Parathyroid adenoma (tissue), 2 donors: ENCODE measurements around the gene ADGRG1.

ENCODE experiments used
- H2AFZ ChIP-seq: fragments of 300-600 bp; sonication (generic); one replicate; pipeline ENCODE4 v1.7.0; 2017; ENCODE audit warnings: antibody characterized with exemption, mild to moderate bottlenecking
- H3K27ac ChIP-seq: fragments of 300-600 bp; sonication (generic); one replicate; pipeline ENCODE4 v1.7.0; 2017
- H3K27me3 ChIP-seq: fragments of 300-600 bp; sonication (generic); one replicate; pipeline ENCODE4 v1.7.0; 2017; ENCODE audit warnings: low read length; ENCODE audit not compliant: control insufficient read depth, insufficient read depth
- H3K36me3 ChIP-seq: fragments of 300-600 bp; sonication (generic); one replicate; pipeline ENCODE4 v1.7.0; 2017; ENCODE audit warnings: low read length; ENCODE audit not compliant: control insufficient read depth, insufficient read depth
- H3K4me1 ChIP-seq: fragments of 300-600 bp; sonication (generic); one replicate; pipeline ENCODE4 v1.7.0; 2017; ENCODE audit warnings: control low read depth
- H3K4me2 ChIP-seq: fragments of 300-600 bp; sonication (generic); one replicate; pipeline ENCODE4 v1.7.0; 2017; ENCODE audit warnings: low read length
- H3K4me3 ChIP-seq: fragments of 300-600 bp; sonication (generic); one replicate; pipeline ENCODE4 v1.7.0; 2017; ENCODE audit warnings: low read depth, low read length
- H3K79me2 ChIP-seq: fragments of 300-600 bp; sonication (generic); one replicate; pipeline ENCODE4 v1.7.0; 2017; ENCODE audit warnings: control low read depth
- H3K9ac ChIP-seq: fragments of 300-600 bp; sonication (generic); one replicate; pipeline ENCODE4 v1.7.0; 2017; ENCODE audit warnings: mild to moderate bottlenecking
- H3K9me3 ChIP-seq: fragments of 300-600 bp; sonication (generic); one replicate; pipeline ENCODE4 v1.7.0; 2017; ENCODE audit warnings: low read length; ENCODE audit not compliant: control insufficient read depth
- TF ChIP-seq, protein P1 (sequence below): fragments of 300-600 bp; sonication (generic); IDR thresholded peaks from one replicate; pipeline ENCODE4 v1.7.0; 2017; ENCODE audit warnings: antibody characterized with exemption, mild to moderate bottlenecking
- donor health status: primary hyperparathyroidism.

ADGRG1 gene

DNA sequence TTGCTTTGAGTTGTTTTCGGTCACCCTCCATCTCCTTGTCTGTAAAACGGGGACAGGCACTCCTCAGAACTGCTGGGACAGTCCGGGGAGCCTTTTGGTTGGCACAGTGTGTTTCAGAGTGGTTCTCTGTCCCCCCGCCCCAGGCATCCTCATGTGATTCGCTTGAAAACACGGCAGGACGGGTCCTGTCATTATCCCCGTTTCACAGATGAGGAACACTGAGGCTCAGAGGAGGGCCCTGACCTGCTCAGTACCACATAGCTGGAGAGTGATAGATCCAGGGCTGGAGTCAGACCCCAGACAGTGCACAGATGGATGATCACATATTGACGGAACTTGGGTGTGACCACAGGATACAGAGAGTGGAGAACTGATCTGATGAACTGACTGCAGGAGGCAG lies 13.5 kb upstream of the ADGRG1 start:
- H3K4me1 ChIP-seq, result peaks cover 12% of the 10 kb centered on the region
- H3K4me3 ChIP-seq, result no peak overlapping the region
- H3K27me3 ChIP-seq, result no peaks in the 10 kb centered on the region

DNA sequence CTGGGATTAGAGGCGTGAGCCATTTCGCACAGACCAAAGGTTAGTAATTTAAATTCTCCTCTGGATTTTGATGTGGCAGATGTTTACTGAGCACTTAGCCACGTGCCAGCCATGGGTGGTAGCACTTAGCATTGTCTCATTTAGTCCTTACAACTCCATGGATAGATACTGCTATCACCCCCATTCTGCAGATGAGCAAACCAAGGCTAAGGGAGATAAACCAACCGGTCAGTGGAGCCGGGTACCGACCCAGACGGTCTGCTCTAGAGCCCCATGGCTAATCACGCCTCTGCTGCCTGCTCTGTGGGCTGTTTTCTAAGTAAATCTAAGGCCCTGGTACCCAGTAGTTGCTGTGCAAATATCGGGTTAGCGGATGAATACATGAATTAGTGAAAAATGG lies 12.6 kb upstream of the ADGRG1 start:
- no peak overlapping the region for H3K4me3 ChIP-seq
- no peak overlapping the region for H3K4me2 ChIP-seq
- H3K9ac ChIP-seq, result no peak overlapping the region
- peaks cover 6% of the 10 kb centered on the region for H3K79me2 ChIP-seq
- peaks cover 14% of the 10 kb centered on the region for H3K4me1 ChIP-seq
- H3K9me3 ChIP-seq, result no peaks in the 10 kb centered on the region
- H3K27me3 ChIP-seq, result no peaks in the 10 kb centered on the region
- no peaks in the 10 kb centered on the region for H3K36me3 ChIP-seq
- no peak overlapping the region for H2AFZ ChIP-seq
- H3K27ac ChIP-seq, result no peak overlapping the region
- TF ChIP-seq, protein P1, sequence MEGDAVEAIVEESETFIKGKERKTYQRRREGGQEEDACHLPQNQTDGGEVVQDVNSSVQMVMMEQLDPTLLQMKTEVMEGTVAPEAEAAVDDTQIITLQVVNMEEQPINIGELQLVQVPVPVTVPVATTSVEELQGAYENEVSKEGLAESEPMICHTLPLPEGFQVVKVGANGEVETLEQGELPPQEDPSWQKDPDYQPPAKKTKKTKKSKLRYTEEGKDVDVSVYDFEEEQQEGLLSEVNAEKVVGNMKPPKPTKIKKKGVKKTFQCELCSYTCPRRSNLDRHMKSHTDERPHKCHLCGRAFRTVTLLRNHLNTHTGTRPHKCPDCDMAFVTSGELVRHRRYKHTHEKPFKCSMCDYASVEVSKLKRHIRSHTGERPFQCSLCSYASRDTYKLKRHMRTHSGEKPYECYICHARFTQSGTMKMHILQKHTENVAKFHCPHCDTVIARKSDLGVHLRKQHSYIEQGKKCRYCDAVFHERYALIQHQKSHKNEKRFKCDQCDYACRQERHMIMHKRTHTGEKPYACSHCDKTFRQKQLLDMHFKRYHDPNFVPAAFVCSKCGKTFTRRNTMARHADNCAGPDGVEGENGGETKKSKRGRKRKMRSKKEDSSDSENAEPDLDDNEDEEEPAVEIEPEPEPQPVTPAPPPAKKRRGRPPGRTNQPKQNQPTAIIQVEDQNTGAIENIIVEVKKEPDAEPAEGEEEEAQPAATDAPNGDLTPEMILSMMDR, result no peak

More for the DNA sequence above, 13.5 kb upstream of the ADGRG1 start:
- no peak overlapping the region for H2AFZ ChIP-seq
- no peaks in the 10 kb centered on the region for H3K9me3 ChIP-seq
- H3K9ac ChIP-seq, result no peak overlapping the region
- H3K79me2 ChIP-seq, result peaks cover 3% of the 10 kb centered on the region
- no peak overlapping the region for H3K27ac ChIP-seq
- H3K36me3 ChIP-seq, result no peaks in the 10 kb centered on the region
- no peak overlapping the region for H3K4me2 ChIP-seq
- TF ChIP-seq, protein P1, result no peak

DNA sequence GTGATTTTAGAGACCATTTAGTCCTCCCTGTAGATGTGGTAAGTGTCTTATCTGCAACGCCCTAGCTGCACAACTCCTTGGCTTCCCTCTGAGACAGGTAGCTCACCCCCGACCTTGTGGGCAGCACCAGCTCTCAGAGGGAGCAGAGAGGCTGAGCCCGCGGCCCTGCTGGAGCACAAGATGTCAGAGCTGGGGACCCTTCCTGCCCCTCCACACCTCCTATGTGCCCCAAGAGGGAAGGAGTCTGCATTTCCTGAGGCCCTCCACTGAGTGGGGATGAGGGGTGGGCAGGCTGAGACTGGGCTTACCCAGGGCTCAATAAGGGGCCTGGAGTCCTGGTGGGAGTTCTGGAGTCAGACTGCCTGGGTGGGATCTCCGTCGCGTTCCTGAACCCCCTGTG lies 12.2 kb upstream of the ADGRG1 start:
- TF ChIP-seq, protein P1, result no peak
- Histone ChIP-seq H3K36me3 (no peaks in the 10 kb centered on the region), H3K4me3 (no peak overlapping the region), H3K4me2 (no peak overlapping the region), H3K9ac (no peak overlapping the region), H3K4me1 (peaks cover 17% of the 10 kb centered on the region), H3K79me2 (peaks cover 6% of the 10 kb centered on the region), H2AFZ (no peak overlapping the region), H3K27me3 (no peaks in the 10 kb centered on the region), H3K27ac (no peak overlapping the region), H3K9me3 (no peaks in the 10 kb centered on the region)

DNA sequence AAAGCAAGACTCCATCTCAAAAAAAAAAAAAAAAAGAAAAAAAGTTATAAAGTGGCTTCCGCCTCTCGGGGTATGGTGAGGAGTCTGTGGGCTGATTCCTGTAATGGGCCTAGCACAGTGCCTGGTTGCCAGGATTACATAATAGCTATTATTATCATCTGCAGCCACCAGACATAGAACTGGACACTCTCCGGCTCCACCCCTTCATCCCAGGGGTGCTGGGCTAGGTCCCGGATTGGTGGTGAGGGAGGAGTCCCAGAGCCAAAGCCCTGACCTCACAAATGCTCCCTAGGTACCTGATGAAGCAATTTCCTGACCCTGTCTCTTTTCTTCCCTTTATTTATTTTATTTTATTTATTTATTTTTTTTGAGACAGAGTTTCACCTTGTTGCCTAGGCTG lies 11.6 kb upstream of the ADGRG1 start:
- Histone ChIP-seq H3K27ac (no peak overlapping the region), H3K79me2 (peaks cover 6% of the 10 kb centered on the region), H3K9ac (no peak overlapping the region), H3K9me3 (no peaks in the 10 kb centered on the region), H3K4me1 (peaks cover 23% of the 10 kb centered on the region), H3K36me3 (no peaks in the 10 kb centered on the region), H3K27me3 (no peaks in the 10 kb centered on the region), H3K4me2 (no peak overlapping the region), H3K4me3 (no peak overlapping the region), H2AFZ (no peak overlapping the region)
- TF ChIP-seq, protein P1, result no peak

DNA sequence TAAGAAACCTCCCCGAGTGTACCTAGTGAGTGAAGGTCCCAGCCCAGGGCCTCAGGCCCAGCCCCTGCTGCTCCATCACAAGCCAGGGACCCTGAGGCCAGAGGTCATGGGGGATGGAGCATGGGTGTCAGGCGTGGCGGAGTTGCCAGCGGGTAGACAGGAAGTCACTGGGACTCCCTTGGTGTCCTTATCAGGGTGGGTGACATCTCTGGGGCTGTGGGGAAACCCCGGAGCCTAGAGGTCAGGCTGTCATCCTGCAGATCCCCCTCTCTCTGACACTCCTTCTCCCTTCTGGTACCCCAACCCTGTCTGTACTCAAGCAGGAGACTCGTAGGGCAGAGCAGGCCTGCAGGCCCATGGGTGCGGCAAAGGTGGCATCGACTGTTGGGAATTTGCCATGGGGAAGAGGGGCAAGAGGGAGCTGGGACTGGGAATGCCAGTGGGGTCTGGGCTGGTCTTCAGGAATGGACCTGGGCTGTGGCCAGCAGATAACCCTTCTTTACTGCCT lies 10.8 kb upstream of the ADGRG1 start:
- H3K4me2 ChIP-seq, result no peak overlapping the region
- no peak overlapping the region for H3K4me3 ChIP-seq
- no peaks in the 10 kb centered on the region for H3K27me3 ChIP-seq
- H3K4me1 ChIP-seq, result peaks cover 31% of the 10 kb centered on the region
- no peaks in the 10 kb centered on the region for H3K9me3 ChIP-seq
- TF ChIP-seq, protein P1, result no peak
- no peak overlapping the region for H3K27ac ChIP-seq
- H3K9ac ChIP-seq, result no peak overlapping the region
- H3K79me2 ChIP-seq, result peaks cover 6% of the 10 kb centered on the region
- no peaks in the 10 kb centered on the region for H3K36me3 ChIP-seq
- no peak overlapping the region for H2AFZ ChIP-seq
